Cardiac muscle cell (in vitro differentiated cells and primary cell): ENCODE results near the gene GAS2L2. TPM values are rescaled to one million over a fixed set of nuclear protein-coding genes. Genes with fewer than 3 reads are reported as not detected.

Experiments
- DNase-seq, 2 donors: peaks; one replicate each; pipeline versions ENCODE4 v3.0.0 to v3.0.0-alpha.2; 2010 to 2017; ENCODE audit warnings: low read depth in 1 of 2, low spot score in 1 of 2
- H3K27ac ChIP-seq: fragments of 200-600 bp; sonication (generic); 2 replicates; pipeline ENCODE4 v1.5.1; 2016
- H3K27me3 ChIP-seq: fragments of 200-600 bp; sonication (generic); 2 replicates; pipeline ENCODE4 v1.6.0; 2016; ENCODE audit warnings: control low read depth
- H3K36me3 ChIP-seq: fragments of 200-600 bp; sonication (generic); 2 replicates; pipeline ENCODE4 v1.5.1; 2016; ENCODE audit warnings: control low read depth
- H3K4me1 ChIP-seq: fragments of 200-600 bp; sonication (generic); 2 replicates; pipeline ENCODE4 v1.8.1; 2017; ENCODE audit warnings: low read depth, mild to moderate bottlenecking, mixed run types
- H3K4me3 ChIP-seq: fragments of 200-600 bp; sonication (generic); 2 replicates; pipeline ENCODE4 v1.5.1; 2016; ENCODE audit warnings: mild to moderate bottlenecking
- H3K9me3 ChIP-seq: fragments of 200-600 bp; sonication (generic); 2 replicates; pipeline ENCODE4 v1.5.1; 2017; ENCODE audit warnings: low read depth, mild to moderate bottlenecking, control low read depth
- polyA plus RNA-seq: library from polyadenylated mRNA; unstranded; fragments of >200 nt; fragmentation: Nextera tagmentation; extraction: Ambion mirVana; gene quantifications from 2 replicates; pipeline ENCODE4 v1.2.1, GENCODE V29; 2016
- total RNA-seq: library from RNA; depleted of rRNA; stranded (reverse); fragments of >200 nt; gene quantifications from 2 replicates; pipeline ENCODE4 v1.2.3, GENCODE V29; 2016
- TF ChIP-seq, protein P1 (sequence below): IDR thresholded peaks from 2 replicates; pipeline ENCODE4 v1.5.1; 2012; ENCODE audit warnings: low read depth, mild to moderate bottlenecking, low read length

The GAS2L2 gene
- total and polyA plus RNA-seq, 2 experiments from 2014 or later, result 0.11 TPM; not detected in 1

GRCh38 chr17:35765756-35766488 lies 12.9 kb upstream of the GAS2L2 start:
- TF ChIP-seq, protein P1, sequence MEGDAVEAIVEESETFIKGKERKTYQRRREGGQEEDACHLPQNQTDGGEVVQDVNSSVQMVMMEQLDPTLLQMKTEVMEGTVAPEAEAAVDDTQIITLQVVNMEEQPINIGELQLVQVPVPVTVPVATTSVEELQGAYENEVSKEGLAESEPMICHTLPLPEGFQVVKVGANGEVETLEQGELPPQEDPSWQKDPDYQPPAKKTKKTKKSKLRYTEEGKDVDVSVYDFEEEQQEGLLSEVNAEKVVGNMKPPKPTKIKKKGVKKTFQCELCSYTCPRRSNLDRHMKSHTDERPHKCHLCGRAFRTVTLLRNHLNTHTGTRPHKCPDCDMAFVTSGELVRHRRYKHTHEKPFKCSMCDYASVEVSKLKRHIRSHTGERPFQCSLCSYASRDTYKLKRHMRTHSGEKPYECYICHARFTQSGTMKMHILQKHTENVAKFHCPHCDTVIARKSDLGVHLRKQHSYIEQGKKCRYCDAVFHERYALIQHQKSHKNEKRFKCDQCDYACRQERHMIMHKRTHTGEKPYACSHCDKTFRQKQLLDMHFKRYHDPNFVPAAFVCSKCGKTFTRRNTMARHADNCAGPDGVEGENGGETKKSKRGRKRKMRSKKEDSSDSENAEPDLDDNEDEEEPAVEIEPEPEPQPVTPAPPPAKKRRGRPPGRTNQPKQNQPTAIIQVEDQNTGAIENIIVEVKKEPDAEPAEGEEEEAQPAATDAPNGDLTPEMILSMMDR, result no peak
- Histone ChIP-seq H3K27me3 (peaks cover 13% of the 10 kb centered on the region), H3K9me3 (no peaks in the 10 kb centered on the region), H3K27ac (no peak overlapping the region), H3K4me1 (no peaks in the 10 kb centered on the region), H3K36me3 (no peaks in the 10 kb centered on the region), H3K4me3 (no peak overlapping the region)
- DNase-seq, result no peak

DNA sequence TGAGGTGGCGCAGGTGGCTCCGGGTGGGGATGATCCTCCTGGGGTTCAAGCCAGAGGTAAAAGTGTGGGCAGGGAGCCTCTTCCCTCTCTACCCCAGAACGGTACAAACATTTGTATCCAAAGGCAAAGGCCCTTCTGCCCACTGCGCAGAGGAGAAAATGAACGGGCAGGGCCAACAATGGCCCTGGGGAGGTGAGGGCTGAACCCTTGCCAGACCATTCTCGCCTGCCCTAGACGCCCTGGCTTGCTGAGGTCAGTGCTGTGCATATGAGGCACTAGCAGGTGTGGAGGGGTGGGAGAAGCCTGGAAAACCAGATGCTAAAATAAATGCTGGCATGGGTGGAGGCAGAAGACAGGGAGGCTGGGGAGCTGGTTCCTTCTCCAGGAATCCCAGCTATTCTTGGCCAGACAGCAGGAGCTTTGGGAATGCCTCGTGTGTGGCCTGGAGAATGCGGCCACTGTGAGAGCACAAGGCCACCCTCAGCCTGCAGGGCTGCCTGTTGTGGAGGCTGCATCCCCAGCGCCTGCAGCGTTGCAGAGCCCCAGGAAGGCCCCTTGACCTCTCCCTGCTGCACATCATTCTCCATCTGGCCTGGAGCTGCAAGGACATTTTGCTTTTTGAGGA lies 12.2 kb upstream of the GAS2L2 start:
- no peaks in the 10 kb centered on the region for H3K4me1 ChIP-seq
- no peaks in the 10 kb centered on the region for H3K9me3 ChIP-seq
- no peak overlapping the region for H3K27ac ChIP-seq
- no peaks in the 10 kb centered on the region for H3K36me3 ChIP-seq
- no peak overlapping the region for H3K4me3 ChIP-seq
- H3K27me3 ChIP-seq, result peaks cover 13% of the 10 kb centered on the region
- TF ChIP-seq, protein P1, result no peak
- no peak for DNase-seq

GRCh38 chr17:35764123-35764991 lies 11.3 kb upstream of the GAS2L2 start:
- H3K36me3 ChIP-seq, result no peaks in the 10 kb centered on the region
- TF ChIP-seq, protein P1, result peak; percentile 87
- peak overlapping the region; percentile 2 for H3K27ac ChIP-seq

GRCh38 chr17:35763767-35764122 lies 10.7 kb upstream of the GAS2L2 start:
- TF ChIP-seq, protein P1, result no peak
- peaks cover 7% of the 10 kb centered on the region for H3K27me3 ChIP-seq
- H3K4me1 ChIP-seq, result no peaks in the 10 kb centered on the region
- no peaks in the 10 kb centered on the region for H3K36me3 ChIP-seq
- H3K9me3 ChIP-seq, result no peaks in the 10 kb centered on the region
- no peak for DNase-seq
- peak overlapping the region; percentile 43 for H3K4me3 ChIP-seq
- H3K27ac ChIP-seq, result no peak overlapping the region

More at GRCh38 chr17:35764123-35764991, 11.3 kb upstream of the GAS2L2 start:
- H3K4me1 ChIP-seq, result no peaks in the 10 kb centered on the region
- H3K27me3 ChIP-seq, result peaks cover 13% of the 10 kb centered on the region
- H3K4me3 ChIP-seq, result peak overlapping the region; percentile 43
- H3K9me3 ChIP-seq, result no peaks in the 10 kb centered on the region
- DNase-seq, result peak; percentile 92 to 95

DNA sequence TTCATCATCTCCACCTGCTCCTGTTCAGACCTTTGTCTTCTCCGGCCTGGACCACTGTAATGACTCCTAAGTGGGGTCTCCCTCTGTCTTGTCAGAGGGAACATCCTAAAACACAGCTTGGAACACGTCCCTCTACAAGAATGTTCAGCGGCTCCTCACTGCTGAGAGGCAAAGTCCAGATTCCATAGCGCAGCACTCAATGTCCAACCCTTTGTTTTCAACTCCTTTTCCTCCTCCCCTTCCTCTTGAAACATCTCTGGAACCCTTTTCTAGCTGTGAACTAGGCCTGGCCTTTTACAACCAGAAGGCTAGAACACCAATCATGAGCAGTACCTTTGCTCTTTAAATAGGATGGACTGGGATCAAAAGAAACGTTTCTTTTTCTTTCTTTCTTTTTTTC lies 8.6 kb upstream of the GAS2L2 start:
- TF ChIP-seq, protein P1, result no peak
- Histone ChIP-seq H3K4me3 (no peak overlapping the region), H3K27ac (no peak overlapping the region), H3K36me3 (no peaks in the 10 kb centered on the region), H3K4me1 (no peaks in the 10 kb centered on the region), H3K9me3 (no peaks in the 10 kb centered on the region), H3K27me3 (no peaks in the 10 kb centered on the region)
- no peak for DNase-seq
